CD4-positive, alpha-beta T cell (primary cell): Measurements from ENCODE around the gene ITSN2. TPM values are rescaled to one million over a fixed set of nuclear protein-coding genes. Genes with fewer than 3 reads are reported as not detected.

Experiments used
- ATAC-seq: fragments of 200-7000 bp; cut with Tn5 transposase; one replicate; pipeline ENCODE4 v1.10.0; 2022; ENCODE audit warnings: mild to moderate bottlenecking; ENCODE audit not compliant: poor library complexity
- CTCF ChIA-PET: fragments of 350-600 bp; sonication (Branson Sonifier 250); formaldehyde crosslinking; loops from one replicate; lab custom pipeline; 2021; ENCODE audit warnings: antibody characterized with exemption, inconsistent platforms; lab: Charles Lee
- POLR2A ChIA-PET: fragments of 350-600 bp; sonication (Branson Sonifier 250); formaldehyde crosslinking; loops from one replicate; lab custom pipeline; 2021; ENCODE audit warnings: antibody characterized with exemption, inconsistent platforms; lab: Charles Lee
- DNase-seq, 14 experiments: peaks; one replicate each; pipeline ENCODE4 v3.0.0-alpha.2; 2013 to 2020; ENCODE audit warnings: mixed read lengths in 2 of 14
- H3K27ac ChIP-seq, 2 donors: one replicate each; pipeline versions ENCODE4 v1.5.1 to v1.7.0; 2013; ENCODE audit warnings: low read length in 2 of 2, low read depth in 1 of 2, mild to moderate bottlenecking in 1 of 2
- H3K27me3 ChIP-seq, 2 experiments: 1 replicate in 1 of 2; 2 replicates in 1 of 2; pipeline versions ENCODE4 v1.6.1 to v1.7.0; 2013; ENCODE audit warnings: low read length in 2 of 2, control low read depth in 1 of 2, mild to moderate bottlenecking in 1 of 2, moderate library complexity in 1 of 2; ENCODE audit not compliant: insufficient read depth in 2 of 2, control insufficient read depth in 1 of 2
- H3K36me3 ChIP-seq: one replicate; pipeline ENCODE4 v1.6.1; 2013; ENCODE audit warnings: low read length, control low read depth; ENCODE audit not compliant: insufficient read depth
- H3K4me1 ChIP-seq: one replicate; pipeline ENCODE4 v1.6.1; 2013; ENCODE audit warnings: low read length, control low read depth; ENCODE audit not compliant: insufficient read depth
- H3K4me3 ChIP-seq: one replicate; pipeline ENCODE4 v1.5.1; 2013; ENCODE audit warnings: mild to moderate bottlenecking, low read length, moderate library complexity
- H3K9me3 ChIP-seq, 2 experiments: 1 replicate in 1 of 2; 2 replicates in 1 of 2; pipeline versions ENCODE4 v1.6.1 to v1.7.0; 2013; ENCODE audit warnings: low read length in 2 of 2, mild to moderate bottlenecking in 2 of 2, control low read depth in 1 of 2, moderate library complexity in 1 of 2; ENCODE audit not compliant: control insufficient read depth in 1 of 2, insufficient read depth in 1 of 2
- H3K27ac Mint-ChIP-seq: one replicate; pipeline ENCODE4 v1.8.0; 2020; ENCODE audit warnings: mixed read lengths
- H3K27me3 Mint-ChIP-seq: one replicate; pipeline ENCODE4 v1.8.0; 2021; ENCODE audit warnings: mixed read lengths
- H3K36me3 Mint-ChIP-seq: one replicate; pipeline ENCODE4 v1.8.0; 2021; ENCODE audit warnings: low read depth, mixed read lengths
- H3K4me1 Mint-ChIP-seq: one replicate; pipeline ENCODE4 v1.8.0; 2021; ENCODE audit warnings: low read depth, mixed read lengths
- H3K4me3 Mint-ChIP-seq: one replicate; pipeline ENCODE4 v1.8.0; 2020; ENCODE audit warnings: mild to moderate bottlenecking, mixed read lengths
- H3K9me3 Mint-ChIP-seq: one replicate; pipeline ENCODE4 v1.8.0; 2020; ENCODE audit warnings: mixed read lengths
- CTCF ChIP-seq: fragments of 200-600 bp; IDR thresholded peaks from one replicate; pipeline ENCODE4 v1.8.0; 2022; ENCODE audit warnings: antibody characterized with exemption, mild to moderate bottlenecking
- intact Hi-C, 2 experiments: fragments of 100-400 bp; cut with DNase I in 1 of 2; cut with micrococcal nuclease in 1 of 2; formaldehyde crosslinking; loops; one replicate each; pipeline versions ENCODE4 v1.15.1 to v1.9.0; 2023 to 2025; cut with DNase I, micrococcal nuclease
- total RNA-seq, 174 experiments: library from RNA in 2 of 174; stranded (reverse) in 2 of 174; gene quantifications; one replicate each; pipeline ENCODE4 v1.2.3 and lab custom pipeline; 2021 to 2026

ITSN2 gene
- total RNA-seq, 2 experiments from 2014 or later, result 75.4 to 77.1 TPM

DNA sequence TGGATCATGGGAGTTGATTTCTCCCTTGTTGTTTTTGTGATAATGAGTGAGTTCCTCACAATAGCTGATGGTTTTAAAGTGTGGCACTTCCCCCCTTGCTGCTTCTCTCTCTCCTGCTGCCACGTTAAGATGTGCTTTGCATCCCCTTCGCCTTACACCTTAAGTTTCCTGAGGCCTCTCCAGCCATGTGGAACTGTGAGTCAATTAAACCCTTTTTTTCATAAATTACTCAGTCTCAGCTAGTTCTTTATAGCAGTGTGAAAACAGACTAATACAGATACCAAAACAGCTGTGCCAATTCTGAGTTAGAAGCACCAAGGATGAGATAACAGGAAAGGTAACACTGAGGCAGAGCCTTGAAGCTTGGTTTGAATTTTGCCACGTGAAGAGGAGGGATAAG, 44.7 kb downstream of the ITSN2 start:
- no peak overlapping the region for H3K27ac Mint-ChIP-seq
- Histone ChIP-seq H3K27me3 (no peaks in the 10 kb centered on the region), H3K27ac (no peak overlapping the region), H3K4me1 (peaks cover 8% of the 10 kb centered on the region), H3K4me3 (no peak overlapping the region), H3K9me3 (no peaks in the 10 kb centered on the region), H3K36me3 (peaks cover 32% of the 10 kb centered on the region)
- peaks cover 31% of the 10 kb centered on the region for H3K4me1 Mint-ChIP-seq
- no peaks in the 10 kb centered on the region for H3K27me3 Mint-ChIP-seq
- H3K36me3 Mint-ChIP-seq, result peaks cover 43% of the 10 kb centered on the region
- H3K4me3 Mint-ChIP-seq, result no peak overlapping the region
- TF ChIP-seq CTCF, result no peak
- intact Hi-C loops, result loop anchor here in 1 of 2 experiments (5.0 kb wide), 1 partner anchor 42 kb away; no protein-coding TSS in a partner anchor
- ChIA-PET POLR2A (no interaction called here), CTCF (no interaction called here)
- no peak for DNase-seq
- ATAC-seq, result no peak
- H3K9me3 Mint-ChIP-seq, result no peaks in the 10 kb centered on the region

GRCh38 chr2:24313744-24314632, 46.3 kb downstream of the ITSN2 start:
- POLR2A ChIA-PET, result no interaction called here
- Histone ChIP-seq H3K27me3 (no peaks in the 10 kb centered on the region), H3K27ac (no peak overlapping the region), H3K4me3 (no peak overlapping the region), H3K4me1 (peaks cover 8% of the 10 kb centered on the region), H3K36me3 (peaks cover 40% of the 10 kb centered on the region), H3K9me3 (no peaks in the 10 kb centered on the region)
- Mint-ChIP-seq H3K27ac (no peak overlapping the region), H3K36me3 (peaks cover 50% of the 10 kb centered on the region), H3K4me3 (no peak overlapping the region), H3K9me3 (no peaks in the 10 kb centered on the region), H3K27me3 (no peaks in the 10 kb centered on the region), H3K4me1 (peaks cover 22% of the 10 kb centered on the region)
- ATAC-seq, result no peak
- intact Hi-C loops, result loop anchor here in 1 of 2 experiments (5.0 kb wide), 1 partner anchor 68 kb away; no protein-coding TSS in a partner anchor
- DNase-seq, result no peak
- TF ChIP-seq CTCF, result no peak
- CTCF ChIA-PET, result no interaction called here

DNA sequence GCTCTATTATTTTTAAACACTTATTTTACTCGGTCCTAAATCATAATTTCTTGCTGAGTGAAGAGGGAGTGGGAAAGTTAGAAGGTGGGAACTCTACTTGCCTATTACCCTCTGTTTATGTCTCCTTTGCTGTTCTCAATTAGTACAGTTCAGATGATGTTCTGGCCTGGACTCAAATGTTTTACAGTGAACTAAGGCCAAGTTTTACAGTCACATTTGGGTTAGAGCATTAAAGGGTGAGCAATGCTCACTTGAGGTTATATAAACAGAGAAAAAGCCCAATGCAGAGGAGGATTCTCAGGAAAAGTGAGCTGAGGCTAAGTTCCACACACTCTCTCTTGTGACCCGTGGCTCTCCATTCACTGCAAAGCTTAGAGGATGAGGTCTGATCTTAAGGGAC, 52.4 kb downstream of the ITSN2 start:
- CTCF ChIA-PET, result interaction anchor here (0.8 kb wide), 1 partner anchor 10 kb away, joined by 4 read pairs; no protein-coding TSS in a partner anchor
- H3K4me1 Mint-ChIP-seq, result no peaks in the 10 kb centered on the region
- no peaks in the 10 kb centered on the region for H3K27me3 Mint-ChIP-seq
- POLR2A ChIA-PET, result no interaction called here
- no peaks in the 10 kb centered on the region for H3K9me3 Mint-ChIP-seq
- no peak overlapping the region for H3K27ac Mint-ChIP-seq
- Histone ChIP-seq H3K9me3 (no peaks in the 10 kb centered on the region), H3K36me3 (peaks cover 84% of the 10 kb centered on the region), H3K27me3 (no peaks in the 10 kb centered on the region), H3K4me1 (no peaks in the 10 kb centered on the region), H3K27ac (no peak overlapping the region), H3K4me3 (no peak overlapping the region)
- DNase-seq, result no peak
- no peak for ATAC-seq
- H3K36me3 Mint-ChIP-seq, result peaks cover 85% of the 10 kb centered on the region
- no peak overlapping the region for H3K4me3 Mint-ChIP-seq
- TF ChIP-seq CTCF, result no peak
- intact Hi-C loops, result loop anchor here in 1 of 2 experiments (5.0 kb wide), 1 partner anchor 74 kb away; no protein-coding TSS in a partner anchor
